GM12872 (cell line): ENCODE results near the gene CSF3R.

Experiments used
- TF ChIP-seq, protein P1 (sequence below): IDR thresholded peaks from 3 replicates; pipeline ENCODE4 v1.5.1; 2011; ENCODE audit warnings: low read depth, mild to moderate bottlenecking, low read length, moderate library complexity; ENCODE audit not compliant: insufficient read depth

Gene CSF3R

GRCh38 chr1:36511804-36512798 lies 29.4 kb upstream of the CSF3R start:
- TF ChIP-seq, protein P1, sequence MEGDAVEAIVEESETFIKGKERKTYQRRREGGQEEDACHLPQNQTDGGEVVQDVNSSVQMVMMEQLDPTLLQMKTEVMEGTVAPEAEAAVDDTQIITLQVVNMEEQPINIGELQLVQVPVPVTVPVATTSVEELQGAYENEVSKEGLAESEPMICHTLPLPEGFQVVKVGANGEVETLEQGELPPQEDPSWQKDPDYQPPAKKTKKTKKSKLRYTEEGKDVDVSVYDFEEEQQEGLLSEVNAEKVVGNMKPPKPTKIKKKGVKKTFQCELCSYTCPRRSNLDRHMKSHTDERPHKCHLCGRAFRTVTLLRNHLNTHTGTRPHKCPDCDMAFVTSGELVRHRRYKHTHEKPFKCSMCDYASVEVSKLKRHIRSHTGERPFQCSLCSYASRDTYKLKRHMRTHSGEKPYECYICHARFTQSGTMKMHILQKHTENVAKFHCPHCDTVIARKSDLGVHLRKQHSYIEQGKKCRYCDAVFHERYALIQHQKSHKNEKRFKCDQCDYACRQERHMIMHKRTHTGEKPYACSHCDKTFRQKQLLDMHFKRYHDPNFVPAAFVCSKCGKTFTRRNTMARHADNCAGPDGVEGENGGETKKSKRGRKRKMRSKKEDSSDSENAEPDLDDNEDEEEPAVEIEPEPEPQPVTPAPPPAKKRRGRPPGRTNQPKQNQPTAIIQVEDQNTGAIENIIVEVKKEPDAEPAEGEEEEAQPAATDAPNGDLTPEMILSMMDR: no peak

DNA sequence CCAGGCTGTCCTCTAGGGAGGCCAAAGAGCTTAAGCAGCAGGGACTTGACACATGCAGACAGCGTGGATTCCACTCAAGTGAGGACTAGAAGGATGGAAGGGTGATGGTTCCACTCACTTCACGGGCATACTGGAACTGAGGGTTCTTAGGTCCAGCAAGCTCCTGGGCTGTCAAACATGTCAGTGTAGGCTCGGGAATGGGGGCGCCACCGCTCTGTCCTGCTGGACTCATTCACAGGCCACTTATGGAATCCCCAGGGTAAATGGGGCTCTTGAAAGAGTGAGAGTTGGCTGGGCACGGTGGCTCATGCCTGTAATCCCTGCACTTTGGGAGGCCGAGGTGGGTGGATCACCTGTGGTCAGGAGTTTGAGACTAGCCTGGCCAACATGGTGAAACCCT lies 27.7 kb upstream of the CSF3R start:
- TF ChIP-seq, protein P1: no peak

GRCh38 chr1:36508257-36508656 lies 25.5 kb upstream of the CSF3R start:
- TF ChIP-seq, protein P1: no peak

GRCh38 chr1:36506276-36506920 lies 23.7 kb upstream of the CSF3R start:
- TF ChIP-seq, protein P1: no peak

DNA sequence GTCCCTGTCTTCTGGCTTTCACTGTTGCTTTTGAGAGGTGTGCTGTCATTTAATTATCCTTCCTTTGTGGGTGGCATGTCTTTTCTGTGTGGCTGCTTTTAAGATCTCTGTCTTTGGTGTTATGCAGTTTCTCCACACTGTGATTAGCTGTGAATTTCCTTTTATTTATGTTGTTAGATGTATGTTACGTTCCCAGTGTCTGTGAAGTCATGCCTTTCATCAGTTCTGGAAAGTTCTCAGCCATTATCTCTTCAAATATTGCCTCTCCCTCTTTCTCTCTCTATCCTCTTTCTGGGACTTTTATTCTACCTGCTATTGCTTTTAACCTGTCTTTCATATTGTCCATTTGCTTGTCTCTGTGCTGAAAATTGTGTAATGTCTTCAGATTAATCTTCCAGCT lies 21.0 kb upstream of the CSF3R start:
- TF ChIP-seq, protein P1: no peak

- TF ChIP-seq, protein P1: no peak
Measured at GRCh38 chr1:36503159-36503558, 20.4 kb upstream of the CSF3R start.

GRCh38 chr1:36502616-36503015 lies 19.9 kb upstream of the CSF3R start:
- TF ChIP-seq, protein P1: no peak
